Astrocyte (in vitro differentiated cells and primary cell): ENCODE measurements around the gene SLC18A3. TPM values are rescaled to one million over a fixed set of nuclear protein-coding genes. Genes with fewer than 3 reads are reported as not detected.

Experiments
- DNase-seq: peaks from one replicate; pipeline ENCODE4 v3.0.0-alpha.2; 2010; ENCODE audit warnings: low read depth
- FAIRE-seq: peaks from 2 replicates; lab custom pipeline; 2011; peaks lifted over from hg19 to GRCh38; lab: Jason Lieb, UNC
- H2AFZ ChIP-seq: 2 replicates; pipeline ENCODE4 v1.6.0; 2012; ENCODE audit warnings: low read depth, low read length, inconsistent platforms
- H3K27ac ChIP-seq: 2 replicates; pipeline ENCODE4 v1.5.1; 2011; ENCODE audit warnings: low read depth, low read length, inconsistent platforms
- H3K27me3 ChIP-seq: 2 replicates; pipeline ENCODE4 v1.6.0; 2011; ENCODE audit warnings: low read length, inconsistent platforms; ENCODE audit not compliant: insufficient read depth
- H3K36me3 ChIP-seq: 2 replicates; pipeline ENCODE4 v1.5.1; 2011; ENCODE audit warnings: low read length, inconsistent platforms; ENCODE audit not compliant: insufficient read depth
- H3K4me1 ChIP-seq: 2 replicates; pipeline ENCODE4 v1.5.1; 2011; ENCODE audit warnings: low read length, inconsistent platforms; ENCODE audit not compliant: insufficient read depth
- H3K4me2 ChIP-seq: 2 replicates; pipeline ENCODE4 v1.6.0; 2012; ENCODE audit warnings: low read length, inconsistent platforms
- H3K4me3 ChIP-seq: 2 replicates; pipeline ENCODE4 v1.5.1; 2011; ENCODE audit warnings: low read depth, mild to moderate bottlenecking, low read length, inconsistent platforms; ENCODE audit not compliant: insufficient read depth
- H3K79me2 ChIP-seq: 2 replicates; pipeline ENCODE4 v1.6.0; 2012; ENCODE audit warnings: mild to moderate bottlenecking, low read length, inconsistent platforms; ENCODE audit not compliant: insufficient read depth
- H3K9ac ChIP-seq: 2 replicates; pipeline ENCODE4 v1.6.0; 2012; ENCODE audit warnings: mild to moderate bottlenecking, low read length, inconsistent platforms
- H3K9me3 ChIP-seq: 2 replicates; pipeline ENCODE4 v1.5.1; 2012; ENCODE audit warnings: low read depth, mild to moderate bottlenecking, low read length, inconsistent platforms; ENCODE audit not compliant: insufficient read depth
- H4K20me1 ChIP-seq: 2 replicates; pipeline ENCODE4 v1.6.0; 2012; ENCODE audit warnings: low read length, inconsistent platforms; ENCODE audit not compliant: insufficient read depth
- H3K27ac Mint-ChIP-seq: one replicate; pipeline ENCODE4 v1.8.0; 2021; ENCODE audit warnings: mild to moderate bottlenecking, mixed read lengths; ENCODE audit not compliant: unreplicated experiment
- H3K27me3 Mint-ChIP-seq: one replicate; pipeline ENCODE4 v1.8.0; 2021; ENCODE audit warnings: low read depth, mixed read lengths; ENCODE audit not compliant: unreplicated experiment
- H3K36me3 Mint-ChIP-seq: one replicate; pipeline ENCODE4 v1.8.0; 2021; ENCODE audit warnings: low read depth, mixed read lengths; ENCODE audit not compliant: unreplicated experiment
- H3K4me1 Mint-ChIP-seq: one replicate; pipeline ENCODE4 v1.8.0; 2021; ENCODE audit warnings: low read depth, mixed read lengths; ENCODE audit not compliant: unreplicated experiment
- H3K4me3 Mint-ChIP-seq: one replicate; pipeline ENCODE4 v1.8.0; 2021; ENCODE audit warnings: mild to moderate bottlenecking, moderate library complexity, mixed read lengths; ENCODE audit not compliant: unreplicated experiment
- H3K9me3 Mint-ChIP-seq: one replicate; pipeline ENCODE4 v1.8.0; 2021; ENCODE audit warnings: mild to moderate bottlenecking, mixed read lengths; ENCODE audit not compliant: unreplicated experiment
- EZH2 ChIP-seq: IDR thresholded peaks from 2 replicates; pipeline ENCODE4 v1.6.1; 2012; ENCODE audit warnings: mild to moderate bottlenecking, low read length, inconsistent platforms; ENCODE audit not compliant: insufficient read depth
- total RNA-seq: library from RNA; stranded (reverse); gene quantifications from 2 replicates; pipeline ENCODE4 v1.2.1, GENCODE V29; 2021
- TF ChIP-seq, protein P1 (sequence below): IDR thresholded peaks from 2 replicates; pipeline ENCODE4 v1.5.1; 2011; ENCODE audit warnings: low read depth, mild to moderate bottlenecking, inconsistent platforms, low read length, moderate library complexity; ENCODE audit not compliant: insufficient read depth

Gene SLC18A3
- total RNA-seq, 1 donor from 2014 or later: 4.6 TPM

DNA sequence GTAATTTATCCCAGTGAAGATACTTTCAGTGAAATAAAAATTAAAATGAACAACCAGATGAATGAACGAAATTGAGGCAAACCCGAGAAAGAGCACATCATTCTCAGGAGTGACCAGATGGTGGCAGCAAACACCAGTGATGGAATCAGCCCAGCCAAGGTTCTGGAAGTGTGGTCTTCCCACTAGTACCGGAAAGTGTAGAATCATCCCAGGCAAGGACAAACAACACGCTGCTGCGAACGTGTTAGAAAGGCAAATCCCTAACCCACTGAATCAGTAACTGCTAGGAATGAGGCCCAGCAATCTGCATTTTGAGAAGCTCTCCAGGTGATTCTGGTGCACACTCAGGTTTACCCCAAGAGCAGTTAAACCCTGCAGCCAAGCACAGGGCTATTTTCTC, 15.5 kb upstream of the SLC18A3 start:
- H3K27me3 Mint-ChIP-seq: peaks cover 44% of the 10 kb centered on the region
- no peak overlapping the region for H3K27ac Mint-ChIP-seq
- no peaks in the 10 kb centered on the region for H3K36me3 Mint-ChIP-seq
- no peak overlapping the region for H3K27ac ChIP-seq
- no peak overlapping the region for H3K9ac ChIP-seq
- no peaks in the 10 kb centered on the region for H3K9me3 ChIP-seq
- H3K27me3 ChIP-seq: peaks cover 4% of the 10 kb centered on the region
- H3K36me3 ChIP-seq: no peaks in the 10 kb centered on the region
- no peak overlapping the region for H3K4me3 Mint-ChIP-seq
- H4K20me1 ChIP-seq: no peaks in the 10 kb centered on the region
- FAIRE-seq (peak; percentile 88), DNase-seq (peak; percentile 43)
- TF ChIP-seq EZH2: no peak
- TF ChIP-seq, protein P1, sequence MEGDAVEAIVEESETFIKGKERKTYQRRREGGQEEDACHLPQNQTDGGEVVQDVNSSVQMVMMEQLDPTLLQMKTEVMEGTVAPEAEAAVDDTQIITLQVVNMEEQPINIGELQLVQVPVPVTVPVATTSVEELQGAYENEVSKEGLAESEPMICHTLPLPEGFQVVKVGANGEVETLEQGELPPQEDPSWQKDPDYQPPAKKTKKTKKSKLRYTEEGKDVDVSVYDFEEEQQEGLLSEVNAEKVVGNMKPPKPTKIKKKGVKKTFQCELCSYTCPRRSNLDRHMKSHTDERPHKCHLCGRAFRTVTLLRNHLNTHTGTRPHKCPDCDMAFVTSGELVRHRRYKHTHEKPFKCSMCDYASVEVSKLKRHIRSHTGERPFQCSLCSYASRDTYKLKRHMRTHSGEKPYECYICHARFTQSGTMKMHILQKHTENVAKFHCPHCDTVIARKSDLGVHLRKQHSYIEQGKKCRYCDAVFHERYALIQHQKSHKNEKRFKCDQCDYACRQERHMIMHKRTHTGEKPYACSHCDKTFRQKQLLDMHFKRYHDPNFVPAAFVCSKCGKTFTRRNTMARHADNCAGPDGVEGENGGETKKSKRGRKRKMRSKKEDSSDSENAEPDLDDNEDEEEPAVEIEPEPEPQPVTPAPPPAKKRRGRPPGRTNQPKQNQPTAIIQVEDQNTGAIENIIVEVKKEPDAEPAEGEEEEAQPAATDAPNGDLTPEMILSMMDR: peak; percentile 93
- H3K4me1 ChIP-seq: no peaks in the 10 kb centered on the region
- no peak overlapping the region for H2AFZ ChIP-seq
- peaks cover 1% of the 10 kb centered on the region for H3K9me3 Mint-ChIP-seq
- no peak overlapping the region for H3K4me3 ChIP-seq
- no peak overlapping the region for H3K4me2 ChIP-seq
- no peaks in the 10 kb centered on the region for H3K79me2 ChIP-seq
- peaks cover 11% of the 10 kb centered on the region for H3K4me1 Mint-ChIP-seq

DNA sequence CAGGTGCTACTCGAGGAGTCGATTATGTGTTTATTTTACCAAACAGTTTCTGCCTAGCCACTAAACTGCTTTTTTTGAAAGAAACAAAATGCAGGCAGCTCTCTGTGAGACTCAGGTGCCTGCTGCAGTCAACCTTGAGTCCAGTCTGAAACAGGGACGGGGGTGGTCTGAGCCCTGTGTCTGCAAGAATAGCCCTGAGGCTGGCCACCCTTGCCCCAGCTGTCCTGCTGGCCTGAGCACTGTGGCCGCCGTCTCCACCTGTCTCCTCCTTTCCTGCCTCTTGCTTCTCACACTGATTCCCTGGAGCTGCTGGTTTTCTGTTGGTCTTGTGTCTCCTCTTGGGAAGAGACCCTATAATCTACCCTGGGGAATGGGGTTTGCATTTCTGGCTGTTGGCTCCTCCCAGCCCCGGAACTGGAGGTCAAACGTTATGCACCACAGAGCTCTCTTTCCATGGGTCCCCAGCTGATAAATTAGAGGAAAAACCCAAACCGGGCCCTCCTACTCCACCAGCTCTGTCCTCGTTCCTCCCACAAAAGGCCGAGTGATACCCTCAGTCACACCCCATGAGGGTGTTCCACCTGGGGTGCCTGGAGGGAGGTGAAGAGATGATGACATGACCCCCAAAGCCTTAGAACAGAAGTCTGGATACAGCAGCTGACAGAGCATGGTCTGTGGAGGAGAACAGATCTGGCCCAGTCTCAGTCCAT, 15.0 kb upstream of the SLC18A3 start:
- H2AFZ ChIP-seq: no peak overlapping the region
- H3K4me1 ChIP-seq: no peaks in the 10 kb centered on the region
- H3K4me3 ChIP-seq: no peak overlapping the region
- FAIRE-seq (no peak), DNase-seq (no peak)
- Mint-ChIP-seq H3K4me3 (no peak overlapping the region), H3K36me3 (no peaks in the 10 kb centered on the region), H3K27ac (no peak overlapping the region), H3K9me3 (peaks cover 2% of the 10 kb centered on the region), H3K4me1 (peaks cover 11% of the 10 kb centered on the region), H3K27me3 (peaks cover 46% of the 10 kb centered on the region)
- H4K20me1 ChIP-seq: no peaks in the 10 kb centered on the region
- no peak overlapping the region for H3K9ac ChIP-seq
- no peak overlapping the region for H3K27ac ChIP-seq
- TF ChIP-seq EZH2: no peak
- TF ChIP-seq, protein P1: no peak
- H3K4me2 ChIP-seq: no peak overlapping the region
- H3K36me3 ChIP-seq: no peaks in the 10 kb centered on the region
- H3K9me3 ChIP-seq: no peaks in the 10 kb centered on the region
- H3K79me2 ChIP-seq: no peaks in the 10 kb centered on the region
- H3K27me3 ChIP-seq: peaks cover 4% of the 10 kb centered on the region

DNA sequence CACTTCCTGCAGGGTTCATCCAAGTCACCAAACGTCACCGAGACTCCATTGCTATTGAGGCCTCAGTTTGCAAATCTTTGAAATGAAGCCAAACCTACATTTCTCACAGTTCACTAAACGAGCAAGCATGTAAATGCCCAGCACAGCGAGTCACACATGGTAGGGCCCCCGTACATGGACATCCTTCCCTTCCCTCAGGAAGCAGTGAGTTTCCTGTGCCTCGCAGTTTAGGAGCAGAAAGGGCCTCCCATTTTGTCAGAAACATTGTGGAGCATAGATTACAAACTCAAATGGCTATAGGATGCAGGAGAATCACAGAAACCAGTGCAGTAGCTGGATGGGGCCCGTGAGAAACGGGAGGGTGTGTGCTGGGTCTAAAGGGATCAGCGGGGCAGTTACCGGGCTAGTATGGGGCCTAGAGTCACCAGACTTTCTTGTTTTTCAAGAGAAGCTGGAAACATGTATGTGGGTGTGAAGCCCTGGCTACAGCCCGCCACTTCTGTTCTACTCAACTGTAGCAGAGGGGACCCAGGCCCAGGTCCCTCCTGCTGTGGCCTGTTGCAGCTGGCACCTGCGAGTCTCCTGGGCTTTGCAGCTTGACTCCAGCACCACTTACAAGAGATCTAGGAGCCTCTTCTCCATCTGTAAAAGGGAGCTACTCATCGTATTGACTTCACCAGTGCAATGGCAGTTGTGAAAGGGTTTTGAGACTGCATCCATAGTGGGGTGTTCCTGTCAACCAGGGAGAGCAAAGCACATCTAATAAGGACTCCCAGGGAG, 14.2 kb upstream of the SLC18A3 start:
- Histone ChIP-seq H3K36me3 (no peaks in the 10 kb centered on the region), H4K20me1 (no peaks in the 10 kb centered on the region), H3K4me1 (no peaks in the 10 kb centered on the region), H3K27ac (no peak overlapping the region), H3K27me3 (peaks cover 4% of the 10 kb centered on the region), H3K79me2 (no peaks in the 10 kb centered on the region), H2AFZ (no peak overlapping the region), H3K9ac (no peak overlapping the region), H3K4me2 (no peak overlapping the region), H3K9me3 (no peaks in the 10 kb centered on the region), H3K4me3 (no peak overlapping the region)
- H3K27ac Mint-ChIP-seq: no peak overlapping the region
- H3K36me3 Mint-ChIP-seq: no peaks in the 10 kb centered on the region
- FAIRE-seq (no peak), DNase-seq (no peak)
- peaks cover 15% of the 10 kb centered on the region for H3K4me1 Mint-ChIP-seq
- H3K4me3 Mint-ChIP-seq: no peak overlapping the region
- peaks cover 49% of the 10 kb centered on the region for H3K27me3 Mint-ChIP-seq
- TF ChIP-seq, protein P1: no peak
- TF ChIP-seq EZH2: no peak
- H3K9me3 Mint-ChIP-seq: peaks cover 4% of the 10 kb centered on the region
